Measurements from ENCODE around the gene UBL4B.
A peak's percentile ranks its signal among the peaks of the same experiment; 100 is the strongest.

The UBL4B gene

GRCh38 chr1:110087812-110088738 lies 24.2 kb upstream of the UBL4B start:
- Histone ChIP-seq H3K36me3 (ENCODE audit: insufficient read depth, insufficient read length, low read length) (no peaks in the 10 kb centered on the region), H3K9ac (ENCODE audit: insufficient read length, low read depth) (no peak overlapping the region), H3K4me3 (ENCODE audit: insufficient read length, low read depth) (no peak overlapping the region), H3K27me3 (ENCODE audit: insufficient read depth, insufficient read length) (peaks cover 56% of the 10 kb centered on the region), H3K9me3 (ENCODE audit: insufficient read depth, low read length) (peaks cover 4% of the 10 kb centered on the region; the same call in 1 of the 2 replicates), H3K4me1 (ENCODE audit: insufficient read depth, insufficient read length) (peaks cover 19% of the 10 kb centered on the region)
- DNase-seq (ENCODE audit: low read depth, low spot score), result peak; percentile 63
- no peak for TF ChIP-seq YY1 (IDR thresholded peaks at IDR 0.05; ENCODE audit: insufficient read depth, insufficient read length)
- TF ChIP-seq ZNF274 (IDR thresholded peaks at IDR 0.05; ENCODE audit: low read depth, low read length), result no peak
- TF ChIP-seq SUZ12 (IDR thresholded peaks at IDR 0.05; ENCODE audit: extremely low read depth, insufficient read depth, insufficient read length), result no peak

GRCh38 chr1:110088739-110089316 lies 23.4 kb upstream of the UBL4B start:
- H3K4me1 ChIP-seq (ENCODE audit: insufficient read depth, insufficient read length), result peaks cover 19% of the 10 kb centered on the region
- no peak for TF ChIP-seq ZNF274 (IDR thresholded peaks at IDR 0.05; ENCODE audit: low read depth, low read length)
- TF ChIP-seq SUZ12 (IDR thresholded peaks at IDR 0.05; ENCODE audit: extremely low read depth, insufficient read depth, insufficient read length), result no peak
- TF ChIP-seq YY1 (IDR thresholded peaks at IDR 0.05; ENCODE audit: insufficient read depth, insufficient read length), result no peak
- DNase-seq (ENCODE audit: low read depth, low spot score), result no peak
- no peak overlapping the region for H3K4me3 ChIP-seq (ENCODE audit: insufficient read length, low read depth)
- H3K9me3 ChIP-seq (ENCODE audit: insufficient read depth, low read length), result peaks cover 4% of the 10 kb centered on the region; the same call in 1 of the 2 replicates
- H3K9ac ChIP-seq (ENCODE audit: insufficient read length, low read depth), result no peak overlapping the region
- peaks cover 49% of the 10 kb centered on the region for H3K27me3 ChIP-seq (ENCODE audit: insufficient read depth, insufficient read length)
- H3K36me3 ChIP-seq (ENCODE audit: insufficient read depth, insufficient read length, low read length), result no peaks in the 10 kb centered on the region

GRCh38 chr1:110089561-110090275 lies 22.5 kb upstream of the UBL4B start:
- no peaks in the 10 kb centered on the region for H3K36me3 ChIP-seq (ENCODE audit: insufficient read depth, insufficient read length, low read length)
- H3K4me3 ChIP-seq (ENCODE audit: insufficient read length, low read depth), result no peak overlapping the region
- peaks cover 19% of the 10 kb centered on the region for H3K4me1 ChIP-seq (ENCODE audit: insufficient read depth, insufficient read length)
- peak overlapping the region; percentile 7 for H3K9ac ChIP-seq (ENCODE audit: insufficient read length, low read depth)
- H3K27me3 ChIP-seq (ENCODE audit: insufficient read depth, insufficient read length), result peaks cover 40% of the 10 kb centered on the region
- DNase-seq (ENCODE audit: low read depth, low spot score), result no peak
- H3K9me3 ChIP-seq (ENCODE audit: insufficient read depth, low read length), result peaks cover 9% of the 10 kb centered on the region; the same call in 1 of the 2 replicates
- TF ChIP-seq SUZ12 (IDR thresholded peaks at IDR 0.05; ENCODE audit: extremely low read depth, insufficient read depth, insufficient read length), result no peak
- no peak for TF ChIP-seq ZNF274 (IDR thresholded peaks at IDR 0.05; ENCODE audit: low read depth, low read length)
- TF ChIP-seq YY1 (IDR thresholded peaks at IDR 0.05; ENCODE audit: insufficient read depth, insufficient read length), result no peak

GRCh38 chr1:110091381-110091780 lies 20.9 kb upstream of the UBL4B start:
- peaks cover 19% of the 10 kb centered on the region for H3K4me1 ChIP-seq (ENCODE audit: insufficient read depth, insufficient read length)
- peaks cover 11% of the 10 kb centered on the region; the same call in 1 of the 2 replicates for H3K9me3 ChIP-seq (ENCODE audit: insufficient read depth, low read length)
- H3K27me3 ChIP-seq (ENCODE audit: insufficient read depth, insufficient read length), result peaks cover 23% of the 10 kb centered on the region
- no peak overlapping the region for H3K9ac ChIP-seq (ENCODE audit: insufficient read length, low read depth)
- H3K4me3 ChIP-seq (ENCODE audit: insufficient read length, low read depth), result no peak overlapping the region
- DNase-seq (ENCODE audit: low read depth, low spot score), result no peak
- H3K36me3 ChIP-seq (ENCODE audit: insufficient read depth, insufficient read length, low read length), result no peaks in the 10 kb centered on the region
- TF ChIP-seq YY1 (IDR thresholded peaks at IDR 0.05; ENCODE audit: insufficient read depth, insufficient read length) (no peak), ZNF274 (IDR thresholded peaks at IDR 0.05; ENCODE audit: low read depth, low read length) (no peak), SUZ12 (IDR thresholded peaks at IDR 0.05; ENCODE audit: extremely low read depth, insufficient read depth, insufficient read length) (no peak)

GRCh38 chr1:110091791-110092190 lies 20.5 kb upstream of the UBL4B start:
- DNase-seq (ENCODE audit: low read depth, low spot score), result no peak
- H3K4me3 ChIP-seq (ENCODE audit: insufficient read length, low read depth), result no peak overlapping the region
- peaks cover 19% of the 10 kb centered on the region for H3K27me3 ChIP-seq (ENCODE audit: insufficient read depth, insufficient read length)

GRCh38 chr1:110092991-110093390 lies 19.3 kb upstream of the UBL4B start:
- Histone ChIP-seq H3K4me1 (ENCODE audit: insufficient read depth, insufficient read length) (peaks cover 19% of the 10 kb centered on the region), H3K9ac (ENCODE audit: insufficient read length, low read depth) (no peak overlapping the region), H3K9me3 (ENCODE audit: insufficient read depth, low read length) (peaks cover 11% of the 10 kb centered on the region; the same call in 1 of the 2 replicates), H3K4me3 (ENCODE audit: insufficient read length, low read depth) (no peak overlapping the region), H3K27me3 (ENCODE audit: insufficient read depth, insufficient read length) (peaks cover 7% of the 10 kb centered on the region), H3K36me3 (ENCODE audit: insufficient read depth, insufficient read length, low read length) (no peaks in the 10 kb centered on the region)
- no peak for DNase-seq (ENCODE audit: low read depth, low spot score)
- TF ChIP-seq ZNF274 (IDR thresholded peaks at IDR 0.05; ENCODE audit: low read depth, low read length) (no peak), SUZ12 (IDR thresholded peaks at IDR 0.05; ENCODE audit: extremely low read depth, insufficient read depth, insufficient read length) (no peak), YY1 (IDR thresholded peaks at IDR 0.05; ENCODE audit: insufficient read depth, insufficient read length) (no peak)

More at GRCh38 chr1:110091791-110092190, 20.5 kb upstream of the UBL4B start:
- peaks cover 11% of the 10 kb centered on the region; the same call in 1 of the 2 replicates for H3K9me3 ChIP-seq (ENCODE audit: insufficient read depth, low read length)
- H3K4me1 ChIP-seq (ENCODE audit: insufficient read depth, insufficient read length), result peaks cover 19% of the 10 kb centered on the region
- H3K36me3 ChIP-seq (ENCODE audit: insufficient read depth, insufficient read length, low read length), result no peaks in the 10 kb centered on the region
- no peak overlapping the region for H3K9ac ChIP-seq (ENCODE audit: insufficient read length, low read depth)
- TF ChIP-seq YY1 (IDR thresholded peaks at IDR 0.05; ENCODE audit: insufficient read depth, insufficient read length), result no peak
- TF ChIP-seq SUZ12 (IDR thresholded peaks at IDR 0.05; ENCODE audit: extremely low read depth, insufficient read depth, insufficient read length), result no peak
- no peak for TF ChIP-seq ZNF274 (IDR thresholded peaks at IDR 0.05; ENCODE audit: low read depth, low read length)

All from NT2/D1 (cell line).